Measurements from ENCODE around the gene MACIR.

The MACIR gene

GRCh38 chr5:103289024-103289423 is 30.5 kb downstream of the MACIR start:
- TF ChIP-seq USF1 (IDR thresholded peaks at IDR 0.05) (no peak), TCF12 (IDR thresholded peaks at IDR 0.05; ENCODE audit: low read depth) (no peak), MAX (IDR thresholded peaks at IDR 0.05) (no peak), NFIC (IDR thresholded peaks at IDR 0.05) (no peak), REST (IDR thresholded peaks at IDR 0.05; ENCODE audit: low read depth) (no peak), RAD21 (IDR thresholded peaks at IDR 0.05; ENCODE audit: low read depth) (no peak), ZBTB7A (IDR thresholded peaks at IDR 0.05; ENCODE audit: low read depth) (no peak), FOXM1 (IDR thresholded peaks at IDR 0.05; ENCODE audit: borderline replicate concordance, low read depth) (no peak), CEBPB (IDR thresholded peaks at IDR 0.05) (no peak), YY1 (IDR thresholded peaks at IDR 0.05; ENCODE audit: low read depth) (no peak), EGR1 (IDR thresholded peaks at IDR 0.05) (no peak), TEAD4 (IDR thresholded peaks at IDR 0.05) (no peak), EP300 (IDR thresholded peaks at IDR 0.05; ENCODE audit: borderline replicate concordance) (no peak), TAF1 (IDR thresholded peaks at IDR 0.05; ENCODE audit: low read depth) (no peak), CREB1 (IDR thresholded peaks at IDR 0.05; ENCODE audit: low read depth) (no peak)

GRCh38 chr5:103290846-103291245 is 32.3 kb downstream of the MACIR start:
- TF ChIP-seq ZBTB7A (IDR thresholded peaks at IDR 0.05; ENCODE audit: low read depth) (no peak), EGR1 (IDR thresholded peaks at IDR 0.05) (no peak), RAD21 (IDR thresholded peaks at IDR 0.05; ENCODE audit: low read depth) (no peak), MAX (IDR thresholded peaks at IDR 0.05) (no peak), NFIC (IDR thresholded peaks at IDR 0.05) (no peak), YY1 (IDR thresholded peaks at IDR 0.05; ENCODE audit: low read depth) (no peak)

- no peak for TF ChIP-seq RAD21 (IDR thresholded peaks at IDR 0.05; ENCODE audit: low read depth)
- TF ChIP-seq ZBTB7A (IDR thresholded peaks at IDR 0.05; ENCODE audit: low read depth): no peak
- TF ChIP-seq EGR1 (IDR thresholded peaks at IDR 0.05): no peak
- no peak for TF ChIP-seq TAF1 (IDR thresholded peaks at IDR 0.05; ENCODE audit: low read depth)
- TF ChIP-seq YY1 (IDR thresholded peaks at IDR 0.05; ENCODE audit: low read depth): no peak
- TF ChIP-seq EP300 (IDR thresholded peaks at IDR 0.05; ENCODE audit: borderline replicate concordance): no peak
- TF ChIP-seq USF1 (IDR thresholded peaks at IDR 0.05): no peak
- TF ChIP-seq NFIC (IDR thresholded peaks at IDR 0.05): no peak
- TF ChIP-seq MAX (IDR thresholded peaks at IDR 0.05): no peak
Measured at GRCh38 chr5:103291606-103292005, 33.0 kb downstream of the MACIR start.

GRCh38 chr5:103293099-103293498 is 34.5 kb downstream of the MACIR start:
- TF ChIP-seq CREB1 (IDR thresholded peaks at IDR 0.05; ENCODE audit: low read depth): no peak
- no peak for TF ChIP-seq USF1 (IDR thresholded peaks at IDR 0.05)
- no peak for TF ChIP-seq YY1 (IDR thresholded peaks at IDR 0.05; ENCODE audit: low read depth)
- TF ChIP-seq MAX (IDR thresholded peaks at IDR 0.05): no peak
- TF ChIP-seq EP300 (IDR thresholded peaks at IDR 0.05; ENCODE audit: borderline replicate concordance): no peak
- no peak for TF ChIP-seq TEAD4 (IDR thresholded peaks at IDR 0.05)
- no peak for TF ChIP-seq RAD21 (IDR thresholded peaks at IDR 0.05; ENCODE audit: low read depth)
- no peak for TF ChIP-seq EGR1 (IDR thresholded peaks at IDR 0.05)
- no peak for TF ChIP-seq CEBPB (IDR thresholded peaks at IDR 0.05)
- TF ChIP-seq NFIC (IDR thresholded peaks at IDR 0.05): no peak
- TF ChIP-seq FOXM1 (IDR thresholded peaks at IDR 0.05; ENCODE audit: borderline replicate concordance, low read depth): no peak

GRCh38 chr5:103293719-103294118 is 35.2 kb downstream of the MACIR start:
- TF ChIP-seq TAF1 (IDR thresholded peaks at IDR 0.05; ENCODE audit: low read depth): no peak
- TF ChIP-seq FOXM1 (IDR thresholded peaks at IDR 0.05; ENCODE audit: borderline replicate concordance, low read depth): no peak
- TF ChIP-seq MAX (IDR thresholded peaks at IDR 0.05): no peak
- TF ChIP-seq REST (IDR thresholded peaks at IDR 0.05; ENCODE audit: low read depth): no peak
- TF ChIP-seq EGR1 (IDR thresholded peaks at IDR 0.05): no peak
- TF ChIP-seq YY1 (IDR thresholded peaks at IDR 0.05; ENCODE audit: low read depth): no peak
- TF ChIP-seq EP300 (IDR thresholded peaks at IDR 0.05; ENCODE audit: borderline replicate concordance): no peak
- no peak for TF ChIP-seq TEAD4 (IDR thresholded peaks at IDR 0.05)
- TF ChIP-seq RAD21 (IDR thresholded peaks at IDR 0.05; ENCODE audit: low read depth): no peak
- TF ChIP-seq CEBPB (IDR thresholded peaks at IDR 0.05): no peak
- no peak for TF ChIP-seq USF1 (IDR thresholded peaks at IDR 0.05)
- no peak for TF ChIP-seq ZBTB7A (IDR thresholded peaks at IDR 0.05; ENCODE audit: low read depth)
- no peak for TF ChIP-seq TCF12 (IDR thresholded peaks at IDR 0.05; ENCODE audit: low read depth)
- no peak for TF ChIP-seq NFIC (IDR thresholded peaks at IDR 0.05)

Data from Ishikawa (cell line).